Subcutaneous abdominal adipose tissue (tissue), 5 donors: ENCODE results near the gene CNTN5.

Experiments used
- H3K27ac ChIP-seq: one replicate; pipeline ENCODE4 v1.7.0; 2013; ENCODE audit warnings: low read depth, mild to moderate bottlenecking, inconsistent platforms, low read length, moderate library complexity
- H3K27me3 ChIP-seq, 5 donors: one replicate each; pipeline ENCODE4 v1.7.0; 2013; ENCODE audit warnings: low read length in 5 of 5, inconsistent platforms in 1 of 5; ENCODE audit not compliant: control insufficient read depth in 5 of 5, insufficient read depth in 4 of 5
- H3K36me3 ChIP-seq, 5 donors: one replicate each; pipeline ENCODE4 v1.7.0; 2013; ENCODE audit warnings: low read length in 5 of 5; ENCODE audit not compliant: control insufficient read depth in 5 of 5, insufficient read depth in 5 of 5
- H3K4me1 ChIP-seq, 5 donors: one replicate each; pipeline ENCODE4 v1.7.0; 2013; ENCODE audit warnings: low read length in 5 of 5, mild to moderate bottlenecking in 3 of 5, moderate library complexity in 1 of 5; ENCODE audit not compliant: control insufficient read depth in 5 of 5, insufficient read depth in 5 of 5
- H3K4me3 ChIP-seq, 5 donors: one replicate each; pipeline ENCODE4 v1.7.0; 2013; ENCODE audit warnings: low read length in 5 of 5, low read depth in 1 of 5
- H3K9ac ChIP-seq, 5 donors: one replicate each; pipeline ENCODE4 v1.7.0; 2013; ENCODE audit warnings: low read length in 5 of 5, mild to moderate bottlenecking in 4 of 5, moderate library complexity in 3 of 5
- H3K9me3 ChIP-seq, 5 donors: one replicate each; pipeline ENCODE4 v1.7.0; 2013; ENCODE audit warnings: low read length in 5 of 5; ENCODE audit not compliant: control insufficient read depth in 5 of 5
- donor health status: healthy.
- donor health status: healthy.
- donor health status: healthy.
- donor health status: healthy.
- donor health status: healthy.

The CNTN5 gene

DNA sequence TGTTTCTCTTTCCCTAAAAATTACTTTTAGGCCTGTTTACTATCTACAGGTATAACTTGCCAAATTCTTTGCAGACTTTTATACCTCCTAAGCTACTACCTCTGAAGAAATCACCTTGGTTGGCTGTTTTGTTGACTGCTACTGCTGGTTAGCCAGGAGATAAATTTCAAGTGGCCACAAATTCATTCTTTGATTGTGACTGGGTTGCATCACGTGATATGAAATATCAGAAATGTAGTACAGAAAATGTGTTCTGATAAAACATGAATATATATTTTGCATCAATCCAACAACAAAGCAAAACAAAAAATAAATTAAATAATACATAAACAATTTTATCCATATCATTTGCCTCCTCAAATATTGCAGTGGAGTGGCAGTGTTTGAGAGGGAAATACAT is 291.1 kb downstream of the CNTN5 start:
- peaks cover 0 to 2% (median under 1%) of the 10 kb centered on the region in 5 donors for H3K4me1 ChIP-seq
- no peaks in the 10 kb centered on the region for H3K27me3 ChIP-seq
- no peaks in the 10 kb centered on the region for H3K9me3 ChIP-seq
- H3K27ac ChIP-seq = no peak overlapping the region
- H3K36me3 ChIP-seq = no peaks in the 10 kb centered on the region
- no peak overlapping the region for H3K9ac ChIP-seq
- no peak overlapping the region for H3K4me3 ChIP-seq

GRCh38 chr11:99316776-99317520 is 296.2 kb downstream of the CNTN5 start:
- peaks cover 0 to 11% (median 3%) of the 10 kb centered on the region in 5 donors for H3K4me1 ChIP-seq
- H3K4me3 ChIP-seq = peak overlapping the region in 2 of 5 donors; percentile 40 to 50

DNA sequence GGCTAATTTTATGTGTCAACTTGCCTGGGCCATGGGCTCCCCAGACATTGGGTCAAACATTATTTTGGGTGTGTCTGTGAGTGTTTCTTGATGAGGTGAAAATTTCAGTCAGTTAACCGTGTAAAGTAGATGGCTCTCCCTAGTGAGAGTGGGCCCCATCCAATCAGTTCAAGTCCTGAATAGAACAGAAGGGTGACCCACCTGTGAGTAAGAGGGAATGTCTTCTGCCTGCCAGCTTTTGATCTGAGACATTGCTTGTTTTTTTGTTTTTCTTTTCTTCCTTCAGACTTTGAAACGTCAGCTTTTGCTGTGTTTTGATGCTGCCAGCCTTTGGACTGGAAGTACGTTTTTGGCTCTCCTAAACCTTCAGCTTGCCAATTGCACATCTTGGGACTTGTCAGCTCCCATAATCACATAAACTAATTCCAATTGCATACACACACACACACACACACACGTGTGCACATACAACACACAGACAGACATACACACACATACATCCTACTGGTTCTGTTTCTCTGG is 300.1 kb downstream of the CNTN5 start:
- no peaks in the 10 kb centered on the region for H3K36me3 ChIP-seq
- no peak overlapping the region for H3K9ac ChIP-seq
- no peak overlapping the region for H3K27ac ChIP-seq
- H3K4me3 ChIP-seq = no peak overlapping the region
- H3K27me3 ChIP-seq = no peaks in the 10 kb centered on the region
- no peaks in the 10 kb centered on the region for H3K9me3 ChIP-seq
- H3K4me1 ChIP-seq = peaks cover 0 to 11% (median 6%) of the 10 kb centered on the region in 5 donors

More at GRCh38 chr11:99316776-99317520, 296.2 kb downstream of the CNTN5 start:
- Histone ChIP-seq H3K27ac (no peak overlapping the region), H3K9me3 (no peaks in the 10 kb centered on the region), H3K9ac (no peak overlapping the region), H3K27me3 (no peaks in the 10 kb centered on the region), H3K36me3 (no peaks in the 10 kb centered on the region)

DNA sequence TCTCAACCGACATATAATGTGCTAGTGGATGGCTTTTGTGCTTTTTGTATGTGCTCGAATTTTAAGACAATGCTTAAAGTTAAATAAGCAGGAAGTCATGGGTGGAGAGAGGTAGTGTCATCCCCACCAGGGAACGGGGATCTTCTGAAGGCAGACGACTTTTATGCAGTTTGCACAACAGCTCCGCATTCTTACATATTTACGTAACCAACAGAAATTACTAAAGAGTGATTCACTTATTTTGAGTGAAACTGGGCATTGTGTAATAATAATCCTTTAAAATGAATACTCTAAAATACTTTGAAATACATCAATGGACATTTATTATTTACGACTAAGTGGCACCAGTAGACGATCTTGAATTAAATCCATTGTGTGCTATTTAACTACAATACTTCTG is 305.1 kb downstream of the CNTN5 start:
- Histone ChIP-seq H3K9me3 (no peaks in the 10 kb centered on the region), H3K36me3 (no peaks in the 10 kb centered on the region), H3K27ac (no peak overlapping the region), H3K27me3 (no peaks in the 10 kb centered on the region), H3K4me3 (no peak overlapping the region), H3K9ac (no peak overlapping the region), H3K4me1 (peaks cover 0 to 12% (median 2%) of the 10 kb centered on the region in 5 donors)

GRCh38 chr11:99327066-99327465 is 306.3 kb downstream of the CNTN5 start:
- Histone ChIP-seq H3K4me3 (no peak overlapping the region), H3K4me1 (peaks cover 0 to 12% (median 0%) of the 10 kb centered on the region in 5 donors), H3K27ac (no peak overlapping the region), H3K9ac (no peak overlapping the region), H3K9me3 (no peaks in the 10 kb centered on the region), H3K36me3 (no peaks in the 10 kb centered on the region), H3K27me3 (no peaks in the 10 kb centered on the region)

DNA sequence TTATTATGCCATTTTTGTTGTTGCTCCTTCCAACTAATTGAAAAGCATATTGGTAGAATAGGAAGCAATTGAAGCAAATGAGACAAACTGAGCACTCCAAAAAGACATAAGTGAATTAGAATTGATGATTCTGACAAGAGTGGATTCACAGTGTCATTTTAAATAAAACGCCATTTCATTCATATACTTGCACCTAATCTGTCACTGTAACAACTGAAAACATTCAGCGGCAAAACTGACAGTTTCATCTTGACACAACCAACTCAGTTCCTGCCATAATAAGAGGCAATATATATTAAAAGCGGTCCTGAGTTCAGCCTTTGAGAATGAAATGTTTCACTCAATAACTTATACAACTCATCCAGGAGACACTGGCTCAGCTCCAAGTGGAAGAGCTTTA is 306.8 kb downstream of the CNTN5 start:
- Histone ChIP-seq H3K9me3 (no peaks in the 10 kb centered on the region), H3K27me3 (no peaks in the 10 kb centered on the region), H3K4me1 (peaks cover 0 to 12% (median 0%) of the 10 kb centered on the region in 5 donors), H3K36me3 (no peaks in the 10 kb centered on the region), H3K27ac (no peak overlapping the region), H3K9ac (no peak overlapping the region), H3K4me3 (no peak overlapping the region)

DNA sequence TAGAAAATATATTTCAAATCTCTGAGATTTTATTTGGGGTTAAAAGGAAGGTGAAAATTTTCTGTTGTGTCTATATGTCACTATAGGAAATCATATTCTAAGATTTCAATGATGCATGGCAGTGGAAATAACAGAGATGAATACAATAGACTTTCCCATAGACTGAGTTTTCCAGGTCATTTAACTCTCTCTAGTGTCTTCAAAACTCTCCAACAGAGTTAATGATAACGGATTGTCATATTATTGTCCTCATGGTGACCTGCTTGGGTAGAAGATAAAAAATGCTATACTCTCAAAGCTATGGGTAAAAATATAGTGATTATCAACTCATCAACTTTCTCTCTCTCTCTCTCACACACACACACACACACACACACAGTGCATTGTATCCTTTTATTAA is 312.9 kb downstream of the CNTN5 start:
- no peak overlapping the region for H3K9ac ChIP-seq
- H3K27me3 ChIP-seq = no peaks in the 10 kb centered on the region
- H3K27ac ChIP-seq = no peak overlapping the region
- no peak overlapping the region for H3K4me3 ChIP-seq
- no peaks in the 10 kb centered on the region for H3K36me3 ChIP-seq
- H3K9me3 ChIP-seq = no peaks in the 10 kb centered on the region
- H3K4me1 ChIP-seq = no peaks in the 10 kb centered on the region

DNA sequence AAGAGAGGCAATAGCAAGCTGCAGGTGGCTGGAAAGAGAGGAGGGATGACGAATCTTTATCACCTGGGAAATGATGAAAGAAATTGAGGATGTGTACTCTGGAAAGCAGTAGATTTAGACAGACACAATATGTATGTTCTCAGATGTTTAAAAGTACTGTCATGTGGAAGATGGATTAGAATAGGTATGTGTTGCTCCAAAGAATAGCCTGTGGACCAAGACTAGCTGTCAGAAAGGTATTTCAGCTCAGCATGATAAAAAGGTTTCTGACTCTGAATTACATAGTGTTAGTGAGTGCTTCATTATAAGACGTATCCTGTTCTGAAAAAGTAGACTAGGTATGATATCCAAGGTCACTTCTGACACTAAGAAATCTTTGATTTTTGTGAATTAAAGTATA is 322.4 kb downstream of the CNTN5 start:
- Histone ChIP-seq H3K4me1 (no peaks in the 10 kb centered on the region), H3K36me3 (no peaks in the 10 kb centered on the region), H3K27ac (no peak overlapping the region), H3K4me3 (no peak overlapping the region), H3K27me3 (no peaks in the 10 kb centered on the region), H3K9ac (no peak overlapping the region), H3K9me3 (peaks cover 0 to 5% (median 0%) of the 10 kb centered on the region in 5 donors)

DNA sequence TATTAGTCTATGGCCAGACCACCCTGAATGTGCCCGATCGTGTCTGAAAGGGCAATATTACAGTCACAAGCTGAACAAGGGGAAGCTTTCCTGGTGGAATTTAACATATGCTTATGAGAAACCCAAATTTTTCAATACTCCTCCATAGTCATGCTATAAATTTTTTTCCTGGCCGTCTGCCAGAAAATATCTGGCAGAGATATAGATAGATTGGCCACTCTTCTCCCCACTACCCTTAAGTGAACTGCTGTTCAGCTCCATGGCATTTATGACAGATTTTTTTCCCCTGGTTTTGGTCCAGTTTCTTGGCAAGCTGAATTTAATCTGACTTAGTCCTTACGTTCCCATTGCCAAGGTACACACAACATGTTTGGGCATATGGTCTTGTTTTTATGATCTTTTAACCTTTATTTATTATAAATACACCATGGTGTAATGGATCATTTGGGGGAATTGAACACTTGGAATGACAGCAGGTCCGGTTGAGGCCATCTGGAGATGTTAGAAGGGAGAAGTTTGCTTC is 328.5 kb downstream of the CNTN5 start:
- Histone ChIP-seq H3K36me3 (no peaks in the 10 kb centered on the region), H3K27ac (no peak overlapping the region), H3K27me3 (no peaks in the 10 kb centered on the region), H3K4me3 (no peak overlapping the region), H3K4me1 (peaks cover 0 to 8% (median 0%) of the 10 kb centered on the region in 5 donors), H3K9ac (no peak overlapping the region), H3K9me3 (peaks cover 0 to 5% (median 0%) of the 10 kb centered on the region in 5 donors)

DNA sequence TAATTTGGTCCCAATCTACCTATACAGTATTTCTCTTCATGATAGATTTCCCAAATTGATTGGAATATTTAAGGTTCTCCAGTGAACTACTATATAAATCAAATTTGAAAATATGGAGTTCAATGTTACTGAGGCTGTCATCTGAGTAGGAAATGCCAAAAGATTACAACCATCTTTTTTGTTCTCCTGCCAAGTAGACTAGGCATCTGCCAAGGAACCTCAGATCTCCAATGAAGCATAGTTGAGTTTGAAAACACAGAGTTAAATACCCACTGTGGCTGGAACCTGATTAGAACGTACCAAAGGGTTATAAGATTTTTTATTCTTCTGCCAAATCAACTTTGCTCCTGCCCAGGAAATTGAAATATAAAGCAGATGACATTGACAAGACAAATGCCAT is 330.9 kb downstream of the CNTN5 start:
- no peak overlapping the region for H3K9ac ChIP-seq
- H3K27ac ChIP-seq = no peak overlapping the region
- peaks cover 0 to under 1% (median 0%) of the 10 kb centered on the region in 5 donors for H3K9me3 ChIP-seq
- H3K4me1 ChIP-seq = peaks cover 0 to 8% (median 0%) of the 10 kb centered on the region in 5 donors
- no peaks in the 10 kb centered on the region for H3K36me3 ChIP-seq
- H3K4me3 ChIP-seq = no peak overlapping the region
- H3K27me3 ChIP-seq = no peaks in the 10 kb centered on the region
